Measurements from ENCODE around the gene SYNE2.

The SYNE2 gene

DNA sequence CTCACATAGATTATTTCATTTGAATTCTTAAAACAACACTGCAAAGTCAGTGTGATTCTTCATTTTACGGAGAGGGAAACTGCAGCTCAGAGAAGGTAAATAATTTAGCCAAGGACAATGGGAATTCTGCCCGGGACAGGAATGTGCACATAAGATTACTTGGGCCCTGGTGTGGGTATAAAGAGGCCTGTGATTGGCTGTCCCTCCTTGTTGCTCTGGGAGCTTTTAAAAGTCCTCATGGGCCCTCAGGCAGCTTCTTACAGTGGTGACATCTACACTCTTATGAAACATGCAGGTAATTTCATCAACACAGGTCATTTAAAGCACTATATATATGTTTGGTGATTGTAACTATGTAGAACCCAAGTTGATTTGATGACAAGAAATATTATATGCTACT, 341.0 kb downstream of the SYNE2 start:
- TF ChIP-seq CEBPB (IDR thresholded peaks at IDR 0.05), result no peak
- TF ChIP-seq FOXM1 (IDR thresholded peaks at IDR 0.05; ENCODE audit: borderline replicate concordance, low read depth), result no peak
- TF ChIP-seq TAF1 (IDR thresholded peaks at IDR 0.05; ENCODE audit: low read depth), result no peak
- TF ChIP-seq TCF12 (IDR thresholded peaks at IDR 0.05; ENCODE audit: low read depth), result no peak
- TF ChIP-seq, protein P1, sequence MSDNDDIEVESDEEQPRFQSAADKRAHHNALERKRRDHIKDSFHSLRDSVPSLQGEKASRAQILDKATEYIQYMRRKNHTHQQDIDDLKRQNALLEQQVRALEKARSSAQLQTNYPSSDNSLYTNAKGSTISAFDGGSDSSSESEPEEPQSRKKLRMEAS (IDR thresholded peaks at IDR 0.05), result no peak
- TF ChIP-seq, protein P2, sequence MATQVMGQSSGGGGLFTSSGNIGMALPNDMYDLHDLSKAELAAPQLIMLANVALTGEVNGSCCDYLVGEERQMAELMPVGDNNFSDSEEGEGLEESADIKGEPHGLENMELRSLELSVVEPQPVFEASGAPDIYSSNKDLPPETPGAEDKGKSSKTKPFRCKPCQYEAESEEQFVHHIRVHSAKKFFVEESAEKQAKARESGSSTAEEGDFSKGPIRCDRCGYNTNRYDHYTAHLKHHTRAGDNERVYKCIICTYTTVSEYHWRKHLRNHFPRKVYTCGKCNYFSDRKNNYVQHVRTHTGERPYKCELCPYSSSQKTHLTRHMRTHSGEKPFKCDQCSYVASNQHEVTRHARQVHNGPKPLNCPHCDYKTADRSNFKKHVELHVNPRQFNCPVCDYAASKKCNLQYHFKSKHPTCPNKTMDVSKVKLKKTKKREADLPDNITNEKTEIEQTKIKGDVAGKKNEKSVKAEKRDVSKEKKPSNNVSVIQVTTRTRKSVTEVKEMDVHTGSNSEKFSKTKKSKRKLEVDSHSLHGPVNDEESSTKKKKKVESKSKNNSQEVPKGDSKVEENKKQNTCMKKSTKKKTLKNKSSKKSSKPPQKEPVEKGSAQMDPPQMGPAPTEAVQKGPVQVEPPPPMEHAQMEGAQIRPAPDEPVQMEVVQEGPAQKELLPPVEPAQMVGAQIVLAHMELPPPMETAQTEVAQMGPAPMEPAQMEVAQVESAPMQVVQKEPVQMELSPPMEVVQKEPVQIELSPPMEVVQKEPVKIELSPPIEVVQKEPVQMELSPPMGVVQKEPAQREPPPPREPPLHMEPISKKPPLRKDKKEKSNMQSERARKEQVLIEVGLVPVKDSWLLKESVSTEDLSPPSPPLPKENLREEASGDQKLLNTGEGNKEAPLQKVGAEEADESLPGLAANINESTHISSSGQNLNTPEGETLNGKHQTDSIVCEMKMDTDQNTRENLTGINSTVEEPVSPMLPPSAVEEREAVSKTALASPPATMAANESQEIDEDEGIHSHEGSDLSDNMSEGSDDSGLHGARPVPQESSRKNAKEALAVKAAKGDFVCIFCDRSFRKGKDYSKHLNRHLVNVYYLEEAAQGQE (IDR thresholded peaks at IDR 0.05; ENCODE audit: low read depth), result no peak
- no peak for TF ChIP-seq NFIC (IDR thresholded peaks at IDR 0.05)
- TF ChIP-seq ZBTB7A (IDR thresholded peaks at IDR 0.05; ENCODE audit: low read depth), result no peak
- TF ChIP-seq, protein P3, sequence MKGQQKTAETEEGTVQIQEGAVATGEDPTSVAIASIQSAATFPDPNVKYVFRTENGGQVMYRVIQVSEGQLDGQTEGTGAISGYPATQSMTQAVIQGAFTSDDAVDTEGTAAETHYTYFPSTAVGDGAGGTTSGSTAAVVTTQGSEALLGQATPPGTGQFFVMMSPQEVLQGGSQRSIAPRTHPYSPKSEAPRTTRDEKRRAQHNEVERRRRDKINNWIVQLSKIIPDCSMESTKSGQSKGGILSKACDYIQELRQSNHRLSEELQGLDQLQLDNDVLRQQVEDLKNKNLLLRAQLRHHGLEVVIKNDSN (IDR thresholded peaks at IDR 0.05), result no peak

DNA sequence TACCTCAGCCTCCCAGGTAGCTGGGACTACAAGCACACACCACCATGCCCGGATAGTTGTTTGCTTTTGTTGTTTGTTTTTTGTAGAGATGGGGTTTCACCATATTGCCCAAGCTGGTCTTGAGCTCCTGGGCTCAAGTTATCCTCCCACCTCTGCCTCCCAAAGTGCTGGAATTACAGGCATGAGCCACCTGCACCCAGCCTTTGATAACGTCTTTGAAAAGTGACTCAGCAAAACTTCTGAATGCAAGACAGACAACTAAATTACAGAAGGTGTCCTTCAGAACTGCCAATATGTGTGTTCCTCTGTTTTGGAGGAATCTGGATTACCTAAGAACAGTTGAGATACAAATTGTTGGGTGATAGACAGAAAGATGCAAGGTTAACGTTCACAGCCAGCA, 341.6 kb downstream of the SYNE2 start:
- TF ChIP-seq, protein P1 (IDR thresholded peaks at IDR 0.05), result no peak
- TF ChIP-seq CREB1 (IDR thresholded peaks at IDR 0.05; ENCODE audit: low read depth) (no peak), YY1 (IDR thresholded peaks at IDR 0.05; ENCODE audit: low read depth) (no peak), TEAD4 (IDR thresholded peaks at IDR 0.05) (no peak), TCF12 (IDR thresholded peaks at IDR 0.05; ENCODE audit: low read depth) (no peak), ZBTB7A (IDR thresholded peaks at IDR 0.05; ENCODE audit: low read depth) (no peak), EP300 (IDR thresholded peaks at IDR 0.05; ENCODE audit: borderline replicate concordance) (no peak), EGR1 (IDR thresholded peaks at IDR 0.05) (no peak), RAD21 (IDR thresholded peaks at IDR 0.05; ENCODE audit: low read depth) (no peak), NFIC (IDR thresholded peaks at IDR 0.05) (no peak), CEBPB (IDR thresholded peaks at IDR 0.05) (no peak), TAF1 (IDR thresholded peaks at IDR 0.05; ENCODE audit: low read depth) (no peak), FOXM1 (IDR thresholded peaks at IDR 0.05; ENCODE audit: borderline replicate concordance, low read depth) (no peak)
- TF ChIP-seq, protein P3 (IDR thresholded peaks at IDR 0.05), result no peak
- TF ChIP-seq, protein P2 (IDR thresholded peaks at IDR 0.05; ENCODE audit: low read depth), result no peak

DNA sequence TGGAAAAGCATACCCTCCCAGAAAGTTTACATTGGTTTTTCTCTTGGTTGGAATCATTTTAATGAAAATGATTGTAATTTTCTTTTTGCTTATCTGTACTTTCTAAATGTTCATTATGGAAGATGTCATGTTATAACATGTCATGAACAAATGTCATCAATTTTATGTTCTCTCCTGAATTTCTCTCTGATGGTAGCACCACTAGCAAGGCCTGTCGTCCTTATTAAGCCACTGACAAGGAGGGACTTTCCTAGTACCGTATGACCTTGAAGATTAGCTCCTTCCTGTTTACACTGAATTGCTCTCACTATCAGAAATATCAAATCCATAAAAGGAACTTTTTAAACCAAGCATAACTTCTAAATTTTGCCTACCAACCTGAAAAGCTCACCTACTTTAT, 342.4 kb downstream of the SYNE2 start:
- no peak for TF ChIP-seq TEAD4 (IDR thresholded peaks at IDR 0.05)
- no peak for TF ChIP-seq CEBPB (IDR thresholded peaks at IDR 0.05)
- TF ChIP-seq, protein P2 (IDR thresholded peaks at IDR 0.05; ENCODE audit: low read depth), result no peak
- TF ChIP-seq EGR1 (IDR thresholded peaks at IDR 0.05), result no peak
- TF ChIP-seq EP300 (IDR thresholded peaks at IDR 0.05; ENCODE audit: borderline replicate concordance), result no peak
- no peak for TF ChIP-seq TAF1 (IDR thresholded peaks at IDR 0.05; ENCODE audit: low read depth)
- no peak for TF ChIP-seq CREB1 (IDR thresholded peaks at IDR 0.05; ENCODE audit: low read depth)
- TF ChIP-seq FOXM1 (IDR thresholded peaks at IDR 0.05; ENCODE audit: borderline replicate concordance, low read depth), result no peak
- no peak for TF ChIP-seq RAD21 (IDR thresholded peaks at IDR 0.05; ENCODE audit: low read depth)
- TF ChIP-seq TCF12 (IDR thresholded peaks at IDR 0.05; ENCODE audit: low read depth), result no peak
- no peak for TF ChIP-seq YY1 (IDR thresholded peaks at IDR 0.05; ENCODE audit: low read depth)
- TF ChIP-seq ZBTB7A (IDR thresholded peaks at IDR 0.05; ENCODE audit: low read depth), result no peak
- TF ChIP-seq, protein P3 (IDR thresholded peaks at IDR 0.05), result no peak
- no peak for TF ChIP-seq NFIC (IDR thresholded peaks at IDR 0.05)
- TF ChIP-seq, protein P1 (IDR thresholded peaks at IDR 0.05), result no peak

DNA sequence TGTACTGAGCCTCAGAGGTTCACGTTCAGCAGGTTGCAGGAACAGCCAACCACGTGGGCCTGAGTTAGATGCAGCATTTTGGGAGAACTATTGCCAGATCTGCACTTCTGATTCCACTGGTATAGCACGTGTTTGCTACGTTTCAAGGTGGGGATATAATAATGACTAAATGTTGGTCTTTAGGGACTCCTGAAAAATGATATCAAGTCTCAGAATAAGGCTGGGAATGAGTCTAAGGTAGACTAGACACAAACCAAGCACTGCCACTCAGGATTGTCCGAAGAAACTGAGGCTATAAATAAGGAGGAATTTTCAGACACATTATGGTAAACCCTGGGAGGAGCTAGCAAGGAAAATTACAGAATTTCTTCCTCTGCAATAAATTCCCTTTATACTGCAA, 343.3 kb downstream of the SYNE2 start:
- TF ChIP-seq, protein P1 (IDR thresholded peaks at IDR 0.05), result no peak
- TF ChIP-seq RAD21 (IDR thresholded peaks at IDR 0.05; ENCODE audit: low read depth) (no peak), TAF1 (IDR thresholded peaks at IDR 0.05; ENCODE audit: low read depth) (no peak)

Measured in Ishikawa (cell line).